Measurements from ENCODE around the gene MSRB3. TPM values are rescaled to one million over a fixed set of nuclear protein-coding genes. Genes with fewer than 3 reads are reported as not detected.

MSRB3 gene
- polyA plus RNA-seq, 3 donors: 18.5 to 20.4 (median 19.4) TPM

Other genes starting within 250 kb of the MSRB3 start
- gene WIF1, start 157.4 kb upstream of the MSRB3 start, polyA plus RNA-seq (ENCODE audit: insufficient read length in 3 of 3): 1 to 10 TPM; 2.2 to 4.1 (median 2.3) TPM
- gene LEMD3, start 109.1 kb upstream of the MSRB3 start, polyA plus RNA-seq (ENCODE audit: insufficient read length in 3 of 3): 10 to 100 TPM; 34.5 to 41.7 (median 37.6) TPM

Measured in renal pelvis (tissue), 3 donors.